Activated T-cell treated with anti-CD3 and anti-CD28 coated beads, Interleukin-2, amount 50 U/mL, for 1 hour (primary cell): ENCODE measurements around the gene RAB40B.
"Not testable (repeated sequence)": the region's sequence is repeated elsewhere in the genome, so short reads cannot be mapped to it uniquely, and the experiment has no call there.

Experiments used
- DNase-seq: peaks from one replicate; pipeline ENCODE4 v3.0.0-alpha.2; 2020

The RAB40B gene

GRCh38 chr17:82666931-82667667 lies 31.4 kb downstream of the RAB40B start:
- DNase-seq = no peak

- no peak for DNase-seq
Observed at GRCh38 chr17:82665891-82666290, 32.6 kb downstream of the RAB40B start.

GRCh38 chr17:82665217-82665616 lies 33.3 kb downstream of the RAB40B start:
- no peak for DNase-seq

- no peak for DNase-seq
Observed at GRCh38 chr17:82664701-82665182, 33.8 kb downstream of the RAB40B start.

- no peak for DNase-seq
Observed at GRCh38 chr17:82664276-82664575, 34.3 kb downstream of the RAB40B start.

- no peak for DNase-seq
Observed at GRCh38 chr17:82663381-82664275, 34.9 kb downstream of the RAB40B start.

GRCh38 chr17:82662711-82663261 lies 35.7 kb downstream of the RAB40B start:
- DNase-seq = no peak

GRCh38 chr17:82661717-82662683 lies 36.5 kb downstream of the RAB40B start:
- no peak for DNase-seq

- DNase-seq = no peak
Observed at GRCh38 chr17:82659886-82660285, 38.6 kb downstream of the RAB40B start.

GRCh38 chr17:82658796-82659452 lies 39.6 kb downstream of the RAB40B start:
- DNase-seq = no peak

GRCh38 chr17:82658331-82658730 lies 40.2 kb downstream of the RAB40B start:
- no peak for DNase-seq

GRCh38 chr17:82657926-82658325 lies 40.6 kb downstream of the RAB40B start:
- DNase-seq = no peak

- no peak for DNase-seq
Observed at GRCh38 chr17:82656266-82656665, 42.2 kb downstream of the RAB40B start.

GRCh38 chr17:82655523-82655922 lies 43.0 kb downstream of the RAB40B start:
- DNase-seq = no peak

- DNase-seq = no peak
Observed at GRCh38 chr17:82655038-82655479, 43.4 kb downstream of the RAB40B start.

- DNase-seq = not testable (repeated sequence)
Observed at GRCh38 chr17:82654611-82655010, 43.9 kb downstream of the RAB40B start.

GRCh38 chr17:82653651-82654528 lies 44.6 kb downstream of the RAB40B start:
- no peak for DNase-seq

GRCh38 chr17:82650723-82651122 lies 47.8 kb downstream of the RAB40B start:
- no peak for DNase-seq

- no peak for DNase-seq
Observed at GRCh38 chr17:82649501-82650261, 48.8 kb downstream of the RAB40B start.

- DNase-seq = no peak
Observed at GRCh38 chr17:82648742-82649331, 49.7 kb downstream of the RAB40B start.
